HepG2 (cell line): ENCODE data around the gene C1QL4. TPM values are rescaled to one million over a fixed set of nuclear protein-coding genes. Genes with fewer than 3 reads are reported as not detected.

Source experiments
- ATAC-seq: fragments of 200-7000 bp; cut with Tn5 transposase; 3 replicates; pipeline ENCODE4 v1.9.1; 2020; ENCODE audit warnings: mild to moderate bottlenecking, moderate library complexity
- BruUV-seq: library from RNA; stranded (reverse); fragments of 400-500 nt; replicated peaks from 2 replicates; lab custom pipeline; 2021; lab: Mats Ljungman, UMichigan
- CTCF ChIA-PET: fragments of 300-600 bp; formaldehyde crosslinking; extraction: SDS; loops from one replicate; lab custom pipeline; 2021; ENCODE audit warnings: low total read pairs, inconsistent platforms, low intra/inter-chr PET ratio; lab: Yijun Ruan, JAX
- POLR2A ChIA-PET: fragments of 350-600 bp; sonication (Branson Sonifier 250); formaldehyde crosslinking; loops from one replicate; lab custom pipeline; 2020; ENCODE audit warnings: antibody characterized with exemption, inconsistent platforms; lab: Yijun Ruan, JAX
- DNase-seq: peaks from one replicate; pipeline ENCODE4 v3.0.0-alpha.2; 2015; ENCODE audit warnings: low spot score
- FAIRE-seq: peaks from 3 replicates; lab custom pipeline; 2011; peaks lifted over from hg19 to GRCh38; lab: Jason Lieb, UNC
- H2AFZ ChIP-seq: one replicate; pipeline ENCODE4 v1.6.1; 2011; ENCODE audit warnings: low read length, inconsistent platforms
- H3K27ac ChIP-seq: fragments of 300-600 bp; 3 replicates; pipeline ENCODE4 v1.8.0; 2011; ENCODE audit warnings: mixed run types, mild to moderate bottlenecking, mixed read lengths, low read length, inconsistent platforms; ENCODE audit not compliant: insufficient read depth; ENCODE audit errors: extremely low read length
- H3K27me3 ChIP-seq, 2 experiments: fragments of 200-600 bp in 1 of 2; 2 replicates in 1 of 2; 3 replicates in 1 of 2; pipeline versions ENCODE4 v1.6.0 to v1.8.0; 2011; ENCODE audit warnings: low read length in 2 of 2, mild to moderate bottlenecking in 2 of 2, moderate library complexity in 2 of 2, inconsistent platforms in 1 of 2; ENCODE audit not compliant: insufficient read depth in 2 of 2, control insufficient read depth in 1 of 2
- H3K36me3 ChIP-seq, 2 experiments: fragments of 200-600 bp in 1 of 2; replicated peaks in 1 of 2; 2 replicates in 1 of 2; 3 replicates in 1 of 2; pipeline versions ENCODE4 v1.5.1 to v1.8.0; 2011; ENCODE audit warnings: low read length in 2 of 2, inconsistent platforms in 1 of 2; ENCODE audit not compliant: insufficient read depth in 2 of 2, control insufficient read depth in 1 of 2
- H3K4me1 ChIP-seq: 2 replicates; pipeline ENCODE4 v1.5.1; 2012; ENCODE audit warnings: low read length, inconsistent platforms; ENCODE audit not compliant: insufficient read depth
- H3K4me2 ChIP-seq: 2 replicates; pipeline ENCODE4 v1.6.0; 2011; ENCODE audit warnings: low read depth, low read length, inconsistent platforms
- H3K4me3 ChIP-seq, 3 experiments: fragments of 200-600 bp in 1 of 3; sonication (generic), shearing (Covaris generic) in 1 of 3; replicated peaks in 1 of 3; 2 replicates each; pipeline ENCODE4 v1.5.1; 2011 to 2016; ENCODE audit warnings: low read length in 3 of 3, inconsistent platforms in 2 of 3, low read depth in 2 of 3, mild to moderate bottlenecking in 2 of 3, control low read depth in 1 of 3, mixed read lengths in 1 of 3; ENCODE audit not compliant: insufficient read depth in 1 of 3
- H3K79me2 ChIP-seq: one replicate; pipeline ENCODE4 v1.6.1; 2011; ENCODE audit warnings: low read length, inconsistent platforms; ENCODE audit not compliant: insufficient read depth
- H3K9ac ChIP-seq: 2 replicates; pipeline ENCODE4 v1.6.0; 2011; ENCODE audit warnings: mild to moderate bottlenecking, low read depth, low read length, inconsistent platforms; ENCODE audit not compliant: insufficient read depth
- H3K9me3 ChIP-seq: 2 replicates; pipeline ENCODE4 v1.5.1; 2012; ENCODE audit warnings: mild to moderate bottlenecking, low read length
- H4K20me1 ChIP-seq: 2 replicates; pipeline ENCODE4 v1.6.0; 2011; ENCODE audit warnings: inconsistent platforms, mild to moderate bottlenecking, low read length, moderate library complexity; ENCODE audit not compliant: insufficient read depth
- ADNP ChIP-seq: sonication (generic); formaldehyde crosslinking; IDR thresholded peaks from 2 replicates; pipeline ENCODE4 v1.4.0; 2020; ENCODE audit warnings: missing genetic modification reagents
- BCL6 ChIP-seq: IDR thresholded peaks from 2 replicates; pipeline ENCODE4 v1.6.1; 2016; ENCODE audit warnings: missing genetic modification reagents, missing compliant biosample characterization
- HNRNPL ChIP-seq: fragments of 200-400 bp; formaldehyde crosslinking; IDR thresholded peaks from 2 replicates; pipeline ENCODE4 v1.6.1; 2017; ENCODE audit warnings: mild to moderate bottlenecking, low read depth, low read length
- KLF12 ChIP-seq: sonication (generic); formaldehyde crosslinking; IDR thresholded peaks from 2 replicates; pipeline ENCODE4 v1.4.0; 2020; ENCODE audit warnings: missing genetic modification reagents, borderline replicate concordance
- RAD21 ChIP-seq: fragments of 450-650 bp; formaldehyde crosslinking; IDR thresholded peaks from 2 replicates; pipeline ENCODE4 v1.5.0; 2020; ENCODE audit warnings: mild to moderate bottlenecking
- RBM39 ChIP-seq: fragments of 200-400 bp; formaldehyde crosslinking; IDR thresholded peaks from one replicate; pipeline ENCODE4 v1.6.1; 2018; ENCODE audit warnings: antibody characterized with exemption, mild to moderate bottlenecking, low read depth, low read length; ENCODE audit not compliant: poor library complexity, severe bottlenecking
- SMAD9 ChIP-seq: sonication (generic); formaldehyde crosslinking; IDR thresholded peaks from 2 replicates; pipeline ENCODE4 v1.5.1; 2020; ENCODE audit warnings: mild to moderate bottlenecking, missing genetic modification reagents
- SNAPC2 ChIP-seq: sonication (generic); formaldehyde crosslinking; IDR thresholded peaks from 2 replicates; pipeline ENCODE4 v1.8.1; 2022; ENCODE audit warnings: mild to moderate bottlenecking, missing genetic modification reagents
- TAF15 ChIP-seq: fragments of 200-400 bp; formaldehyde crosslinking; IDR thresholded peaks from one replicate; pipeline ENCODE4 v1.6.1; 2018; ENCODE audit warnings: mild to moderate bottlenecking, low read depth, low read length; ENCODE audit not compliant: poor library complexity, severe bottlenecking
- UBTF ChIP-seq: sonication (generic); formaldehyde crosslinking; IDR thresholded peaks from 2 replicates; pipeline ENCODE4 v1.4.0; 2020; ENCODE audit warnings: mild to moderate bottlenecking, missing genetic modification reagents
- ZC3H13 ChIP-seq: sonication (generic); formaldehyde crosslinking; IDR thresholded peaks from 2 replicates; pipeline ENCODE4 v1.8.1; 2023; ENCODE audit warnings: mild to moderate bottlenecking, missing genetic modification reagents, moderate library complexity
- ZFP62 ChIP-seq: sonication (generic); formaldehyde crosslinking; IDR thresholded peaks from 2 replicates; pipeline ENCODE4 v1.4.0; 2020; ENCODE audit warnings: missing genetic modification reagents
- ZNF747 ChIP-seq: sonication (generic); formaldehyde crosslinking; IDR thresholded peaks from 2 replicates; pipeline ENCODE4 v1.8.1; 2023; ENCODE audit warnings: missing genetic modification reagents, mild to moderate bottlenecking, borderline replicate concordance
- ZNF788 ChIP-seq: sonication (generic); formaldehyde crosslinking; IDR thresholded peaks from 2 replicates; pipeline ENCODE4 v1.5.0; 2020; ENCODE audit warnings: mild to moderate bottlenecking, missing genetic modification reagents, borderline replicate concordance
- WGBS: methylation state at CpG from one replicate; pipeline ENCODE4 v1.1.6; 2017; ENCODE audit warnings: low lambda C conversion rate; 5-methylcytosine and 5-hydroxymethylcytosine counted together
- in situ Hi-C: cut with HindIII; loops from 2 replicates; pipeline ENCODE4 v1.10.0; 2017; ENCODE audit warnings: low pct_unique_long_range_greater_than_20kb; ENCODE audit not compliant: extremely low pct_ligation_motif_present
- intact Hi-C: fragments of 100-400 bp; cut with micrococcal nuclease; formaldehyde crosslinking; loops from one replicate; pipeline ENCODE4 v1.10.0; 2022; ENCODE audit not compliant: unreplicated experiment
- polyA plus RNA-seq, 8 experiments: library from polyadenylated mRNA; depleted of rRNA in 3 of 8; stranded (reverse) in 7 of 8; unstranded in 1 of 8; fragments of >200 nt; fragmentation: Illumina TruSeq in 4 of 8; extraction: Trizol in 4 of 8; gene quantifications; 2 replicates each; pipeline versions ENCODE4 v1.2.1 to v1.2.3, GENCODE V29; 2011 to 2016; ENCODE audit warnings: low read depth in 4 of 8, missing spikeins in 1 of 8, mixed read lengths in 1 of 8; ENCODE audit not compliant: insufficient read depth in 1 of 8
- total RNA-seq, 5 experiments: library from RNA; depleted of rRNA; stranded (reverse); fragments of >200 nt; fragmentation: Illumina TruSeq; extraction: Trizol; gene quantifications; 2 replicates each; pipeline ENCODE4 v1.2.3, GENCODE V29; 2016; ENCODE audit warnings: low read depth in 1 of 5
- TF ChIP-seq, protein P1 (sequence below): sonication (generic); formaldehyde crosslinking; IDR thresholded peaks from 2 replicates; pipeline ENCODE4 v1.5.0; 2020; ENCODE audit warnings: mild to moderate bottlenecking, missing genetic modification reagents, moderate library complexity
- TF ChIP-seq, protein P2 (sequence below): sonication (generic); formaldehyde crosslinking; IDR thresholded peaks from 2 replicates; pipeline ENCODE4 v1.9.0; 2021; ENCODE audit warnings: missing genetic modification reagents, borderline replicate concordance

Gene C1QL4
- total and polyA plus RNA-seq, 2 of the 13 experiments (the other 11 are each of a cell fraction or from before 2014, with no cell fraction given), result 0.03 TPM; not detected in 1

GRCh38 chr12:49296034-49296835, 40.8 kb downstream of the C1QL4 start:
- ChIA-PET CTCF (interaction anchor here (1.0 to 1.2 kb wide), 3 partner anchors 8 to 218 kb away, joined by 3 to 4 read pairs (median 4); no protein-coding TSS in a partner anchor), POLR2A (interaction anchor here (1.2 kb wide), 2 partner anchors 30 kb away, joined by 4 to 11 read pairs; no protein-coding TSS in a partner anchor)
- no TSS peak for BruUV-seq
- ATAC-seq (peak; percentile 84), FAIRE-seq (no peak), DNase-seq (peak; percentile 27)
- Histone ChIP-seq H3K27ac (no peak overlapping the region), H3K9me3 (no peaks in the 10 kb centered on the region), H2AFZ (no peak overlapping the region), H4K20me1 (no peaks in the 10 kb centered on the region), H3K36me3 (no peaks in the 10 kb centered on the region), H3K27me3 (peaks cover 16 to 66% of the 10 kb centered on the region in 2 experiments), H3K4me3 (peak overlapping the region; percentile 37 to 71 (median 37); a peak in 5 of 6 replicates), H3K79me2 (no peaks in the 10 kb centered on the region), H3K9ac (no peak overlapping the region), H3K4me2 (peak overlapping the region; percentile 80), H3K4me1 (peaks cover 10% of the 10 kb centered on the region)
- 37% methylated on average over 34 of the region's 54 CpGs for WGBS
- intact Hi-C loops, result no loop called here
- in situ Hi-C loops, result no loop called here
- TF ChIP-seq ZC3H13 (CRISPR knock-in tag) (0 out of 2 replicates have a peak, but pooled peaks have one; percentile 29), RAD21 (CRISPR knock-in tag) (peak; percentile 40; the same call in 1 of the 2 replicates), BCL6 (CRISPR knock-in tag) (no peak), SMAD9 (CRISPR knock-in tag) (0 out of 2 replicates have a peak, but pooled peaks have one; percentile 39), UBTF (CRISPR knock-in tag) (peak; percentile 46; the same call in 1 of the 2 replicates), TAF15 (peak; percentile 51), RBM39 (peak; percentile 14), KLF12 (CRISPR knock-in tag) (peak; percentile 100), SNAPC2 (CRISPR knock-in tag) (no peak), ZNF788 (CRISPR knock-in tag) (peak; percentile 20; the same call in 1 of the 2 replicates), ZNF747 (CRISPR knock-in tag) (no peak), HNRNPL (0 out of 2 replicates have a peak, but pooled peaks have one; percentile 24), ZFP62 (CRISPR knock-in tag) (no peak), ADNP (CRISPR knock-in tag) (no peak)
- TF ChIP-seq, protein P1, sequence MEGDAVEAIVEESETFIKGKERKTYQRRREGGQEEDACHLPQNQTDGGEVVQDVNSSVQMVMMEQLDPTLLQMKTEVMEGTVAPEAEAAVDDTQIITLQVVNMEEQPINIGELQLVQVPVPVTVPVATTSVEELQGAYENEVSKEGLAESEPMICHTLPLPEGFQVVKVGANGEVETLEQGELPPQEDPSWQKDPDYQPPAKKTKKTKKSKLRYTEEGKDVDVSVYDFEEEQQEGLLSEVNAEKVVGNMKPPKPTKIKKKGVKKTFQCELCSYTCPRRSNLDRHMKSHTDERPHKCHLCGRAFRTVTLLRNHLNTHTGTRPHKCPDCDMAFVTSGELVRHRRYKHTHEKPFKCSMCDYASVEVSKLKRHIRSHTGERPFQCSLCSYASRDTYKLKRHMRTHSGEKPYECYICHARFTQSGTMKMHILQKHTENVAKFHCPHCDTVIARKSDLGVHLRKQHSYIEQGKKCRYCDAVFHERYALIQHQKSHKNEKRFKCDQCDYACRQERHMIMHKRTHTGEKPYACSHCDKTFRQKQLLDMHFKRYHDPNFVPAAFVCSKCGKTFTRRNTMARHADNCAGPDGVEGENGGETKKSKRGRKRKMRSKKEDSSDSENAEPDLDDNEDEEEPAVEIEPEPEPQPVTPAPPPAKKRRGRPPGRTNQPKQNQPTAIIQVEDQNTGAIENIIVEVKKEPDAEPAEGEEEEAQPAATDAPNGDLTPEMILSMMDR (CRISPR knock-in tag), result peak; percentile 84
- TF ChIP-seq, protein P2, sequence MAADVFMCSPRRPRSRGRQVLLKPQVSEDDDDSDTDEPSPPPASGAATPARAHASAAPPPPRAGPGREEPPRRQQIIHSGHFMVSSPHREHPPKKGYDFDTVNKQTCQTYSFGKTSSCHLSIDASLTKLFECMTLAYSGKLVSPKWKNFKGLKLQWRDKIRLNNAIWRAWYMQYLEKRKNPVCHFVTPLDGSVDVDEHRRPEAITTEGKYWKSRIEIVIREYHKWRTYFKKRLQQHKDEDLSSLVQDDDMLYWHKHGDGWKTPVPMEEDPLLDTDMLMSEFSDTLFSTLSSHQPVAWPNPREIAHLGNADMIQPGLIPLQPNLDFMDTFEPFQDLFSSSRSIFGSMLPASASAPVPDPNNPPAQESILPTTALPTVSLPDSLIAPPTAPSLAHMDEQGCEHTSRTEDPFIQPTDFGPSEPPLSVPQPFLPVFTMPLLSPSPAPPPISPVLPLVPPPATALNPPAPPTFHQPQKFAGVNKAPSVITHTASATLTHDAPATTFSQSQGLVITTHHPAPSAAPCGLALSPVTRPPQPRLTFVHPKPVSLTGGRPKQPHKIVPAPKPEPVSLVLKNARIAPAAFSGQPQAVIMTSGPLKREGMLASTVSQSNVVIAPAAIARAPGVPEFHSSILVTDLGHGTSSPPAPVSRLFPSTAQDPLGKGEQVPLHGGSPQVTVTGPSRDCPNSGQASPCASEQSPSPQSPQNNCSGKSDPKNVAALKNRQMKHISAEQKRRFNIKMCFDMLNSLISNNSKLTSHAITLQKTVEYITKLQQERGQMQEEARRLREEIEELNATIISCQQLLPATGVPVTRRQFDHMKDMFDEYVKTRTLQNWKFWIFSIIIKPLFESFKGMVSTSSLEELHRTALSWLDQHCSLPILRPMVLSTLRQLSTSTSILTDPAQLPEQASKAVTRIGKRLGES (CRISPR knock-in tag), result no peak
